ENCODE measurements around the gene DSCAM. TPM values are rescaled to one million over a fixed set of nuclear protein-coding genes. Genes with fewer than 3 reads are reported as not detected.
"Not testable (repeated sequence)": the region's sequence is repeated elsewhere in the genome, so short reads cannot be mapped to it uniquely, and the experiment has no call there.

DSCAM gene
- total RNA-seq, 4 donors from 2014 or later, result not detected

DNA sequence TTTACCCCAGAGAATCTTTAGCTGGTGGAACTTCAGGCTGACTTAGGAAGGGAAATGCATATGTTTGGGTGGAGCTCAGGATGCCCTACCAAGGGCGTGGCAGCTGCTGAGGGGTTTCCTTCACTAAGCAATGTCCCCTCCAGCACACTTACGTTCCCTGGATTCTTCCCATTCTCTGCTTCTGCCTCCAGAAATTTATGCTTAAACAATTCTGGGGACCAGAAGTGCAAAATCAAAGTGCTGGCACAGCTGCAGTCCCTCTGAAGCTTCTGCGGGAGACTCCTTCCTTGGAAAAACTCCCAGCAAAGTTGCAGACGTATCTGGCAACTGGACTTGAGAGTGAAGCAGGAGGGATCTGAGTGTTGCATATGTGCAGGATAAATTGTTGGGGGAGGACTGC is 576.9 kb downstream of the DSCAM start:
- TF ChIP-seq POLR2A (IDR thresholded peaks at IDR 0.05) (no peak), CTCF (IDR thresholded peaks at IDR 0.05) (no peak)
- DNase-seq (ENCODE audit: low spot score in 2 of 2), result no peak
- H3K4me3 ChIP-seq (ENCODE audit: low read depth, poor library complexity, severe bottlenecking), result no peak overlapping the region
- 11 to 20% methylated on average over 4 of the region's 4 CpGs for WGBS, 2 donors
- intact Hi-C loops (cut with DNase I; ENCODE audit: low total_unique reads), result no loop called here

DNA sequence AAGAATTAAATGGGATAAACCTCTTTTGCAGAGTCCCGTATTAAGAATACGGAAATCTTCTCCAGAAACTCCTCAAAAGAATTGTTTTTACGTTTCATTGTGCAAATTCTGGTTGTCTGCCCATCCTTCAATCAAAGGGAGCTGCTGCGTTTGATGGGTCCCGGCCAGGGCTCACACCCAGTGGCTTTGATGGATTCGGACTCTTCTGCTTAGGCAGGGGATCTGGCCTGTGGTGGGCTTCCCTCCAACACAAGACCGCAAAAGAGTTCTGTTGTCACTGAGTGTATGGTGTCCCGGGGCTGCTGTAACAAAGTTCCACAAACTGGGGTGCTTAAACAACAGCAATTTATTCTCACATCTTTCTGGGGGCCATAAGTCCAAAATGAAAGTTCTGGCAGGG is 577.7 kb downstream of the DSCAM start:
- WGBS, 2 donors, result 81 to 83% methylated on average over 8 of the region's 8 CpGs
- H3K4me3 ChIP-seq (ENCODE audit: low read depth, poor library complexity, severe bottlenecking), result no peak overlapping the region
- no peak for TF ChIP-seq POLR2A (IDR thresholded peaks at IDR 0.05)
- no peak for TF ChIP-seq CTCF (IDR thresholded peaks at IDR 0.05)
- DNase-seq (ENCODE audit: low spot score in 2 of 2), result peak in 1 of 2 donors; percentile 78
- intact Hi-C loops (cut with DNase I; ENCODE audit: low total_unique reads), result no loop called here

GRCh38 chr21:40258456-40258855 is 588.5 kb downstream of the DSCAM start:
- DNase-seq (ENCODE audit: low spot score in 2 of 2); H3K4me3 ChIP-seq (ENCODE audit: low read depth, poor library complexity, severe bottlenecking); intact Hi-C loops (cut with DNase I; ENCODE audit: low total_unique reads): not testable (repeated sequence)
- WGBS, 2 donors, result 63 to 64% methylated on average over 3 of the region's 3 CpGs

DNA sequence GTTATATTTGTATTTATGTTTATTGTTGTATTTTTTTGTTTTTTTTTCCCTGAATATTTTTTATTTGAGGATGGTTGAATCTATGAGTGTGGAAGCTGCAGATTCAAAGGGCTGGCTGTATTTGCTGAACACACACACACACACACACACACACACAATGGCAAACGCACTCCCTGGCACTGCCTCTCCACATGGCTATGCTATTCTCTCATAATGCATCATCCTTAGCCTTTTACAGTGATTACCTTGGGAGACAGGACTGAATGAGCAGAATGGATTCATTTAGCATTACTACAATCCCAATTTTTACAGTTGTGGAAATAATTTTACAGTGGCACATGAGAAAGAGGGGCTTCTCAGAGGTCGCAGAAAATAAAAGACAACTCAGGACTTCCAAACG is 589.6 kb downstream of the DSCAM start:
- 74 to 78% methylated on average over 3 of the region's 3 CpGs for WGBS, 2 donors
- TF ChIP-seq CTCF (IDR thresholded peaks at IDR 0.05) (no peak), POLR2A (IDR thresholded peaks at IDR 0.05) (no peak)
- H3K4me3 ChIP-seq (ENCODE audit: low read depth, poor library complexity, severe bottlenecking), result no peak overlapping the region
- no peak for DNase-seq (ENCODE audit: low spot score in 2 of 2)
- intact Hi-C loops (cut with DNase I; ENCODE audit: low total_unique reads), result no loop called here

DNA sequence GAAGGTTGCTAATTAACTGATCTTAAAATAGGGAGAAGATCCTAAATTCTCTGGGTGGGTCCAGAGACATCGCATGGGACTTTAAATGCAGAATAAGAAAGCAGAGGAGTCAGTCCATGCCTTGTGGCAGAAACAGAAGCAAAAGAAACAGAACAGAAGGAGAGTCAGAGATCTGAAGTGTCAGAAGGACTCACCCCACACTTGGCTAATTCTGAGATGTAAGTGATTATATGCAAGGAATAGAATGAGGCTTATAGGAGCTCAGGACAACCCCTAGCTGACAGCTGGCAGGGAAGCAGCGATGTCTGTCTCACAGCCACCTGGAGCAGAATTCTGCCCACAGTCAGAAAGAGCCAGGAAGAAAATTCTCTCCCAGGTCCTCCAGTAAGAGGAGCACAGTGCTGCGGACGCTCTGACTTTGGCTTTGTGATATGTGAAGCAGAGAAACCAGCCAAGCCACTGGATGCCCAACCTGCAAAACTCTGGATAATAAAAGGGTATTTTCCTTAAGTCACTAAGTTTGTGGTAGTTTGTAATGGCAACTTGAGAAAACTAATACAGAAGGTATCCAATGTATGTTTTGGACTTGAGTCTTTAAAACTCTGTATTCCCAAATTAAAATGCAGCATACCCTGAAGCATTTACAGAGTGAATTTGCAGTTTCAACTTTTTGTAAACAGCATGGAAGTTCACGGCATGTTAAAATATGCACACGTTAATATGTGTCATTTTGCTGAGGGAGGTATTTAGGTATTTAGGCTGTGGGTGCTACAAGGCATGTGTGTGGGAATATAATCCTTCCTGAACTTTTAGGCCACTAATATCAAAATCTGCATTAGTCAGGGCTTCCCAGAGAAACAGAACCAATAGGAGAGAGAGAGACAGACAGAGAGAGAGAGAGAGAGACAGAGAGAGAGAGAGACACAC is 591.2 kb downstream of the DSCAM start:
- TF ChIP-seq POLR2A (IDR thresholded peaks at IDR 0.05), result no peak
- TF ChIP-seq CTCF (IDR thresholded peaks at IDR 0.05), result no peak
- no peak for DNase-seq (ENCODE audit: low spot score in 2 of 2)
- 66% methylated on average over 6 of the region's 6 CpGs for WGBS, 2 donors
- no peak overlapping the region for H3K4me3 ChIP-seq (ENCODE audit: low read depth, poor library complexity, severe bottlenecking)
- intact Hi-C loops (cut with DNase I; ENCODE audit: low total_unique reads), result no loop called here

- H3K4me3 ChIP-seq (ENCODE audit: low read depth, poor library complexity, severe bottlenecking), result no peak overlapping the region
- no peak for TF ChIP-seq POLR2A (IDR thresholded peaks at IDR 0.05)
- TF ChIP-seq CTCF (IDR thresholded peaks at IDR 0.05), result no peak
- intact Hi-C loops (cut with DNase I; ENCODE audit: low total_unique reads), result no loop called here
- WGBS, 2 donors, result 61 to 63% methylated on average over 13 of the region's 13 CpGs
- no peak for DNase-seq (ENCODE audit: low spot score in 2 of 2)
Observed at GRCh38 chr21:40254540-40255465, 592.2 kb downstream of the DSCAM start.
